Measurements from ENCODE around the gene RFX4.
"Not testable (repeated sequence)": the region's sequence is repeated elsewhere in the genome, so short reads cannot be mapped to it uniquely, and the experiment has no call there.

The RFX4 gene

DNA sequence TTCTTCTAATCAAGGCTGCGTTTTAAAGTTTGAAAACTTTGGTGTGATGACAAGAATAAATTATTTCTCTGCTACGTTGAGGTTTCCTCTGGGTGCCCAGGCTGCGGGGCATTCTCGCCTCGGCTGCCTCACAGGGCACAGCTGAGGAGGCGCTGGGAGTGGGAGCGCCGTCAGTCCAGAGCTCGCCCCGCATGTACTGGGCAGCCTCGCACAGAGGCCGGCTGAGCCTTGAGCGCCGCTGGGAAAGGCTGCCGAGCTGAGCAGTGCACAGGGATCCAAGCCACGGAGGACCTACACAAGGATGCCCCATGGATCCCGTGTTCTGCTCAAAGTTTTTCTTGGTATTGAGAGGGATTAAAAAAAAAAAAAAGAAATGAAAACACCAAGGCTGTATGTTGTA, 11.6 kb downstream of the RFX4 start:
- no peak for DNase-seq

DNA sequence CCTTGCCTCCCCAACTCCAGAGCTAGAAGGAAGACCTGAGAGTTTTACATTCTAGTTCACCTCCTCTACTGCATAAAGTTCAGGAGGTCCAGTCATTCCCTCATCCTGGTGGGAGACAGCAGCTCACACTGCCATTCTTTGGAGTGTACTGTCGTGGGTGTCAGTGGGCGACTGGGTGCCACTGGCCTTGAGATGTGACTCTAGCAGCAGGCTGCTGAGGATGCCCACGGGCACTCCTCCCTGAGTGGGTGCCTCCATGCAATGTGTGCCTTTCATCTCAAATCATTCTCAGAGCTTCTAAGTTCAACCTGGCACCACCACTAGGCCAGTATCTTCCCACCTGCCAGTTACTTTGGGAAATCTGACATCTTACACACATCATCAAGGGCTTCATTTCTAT, 12.5 kb downstream of the RFX4 start:
- no peak for DNase-seq

DNA sequence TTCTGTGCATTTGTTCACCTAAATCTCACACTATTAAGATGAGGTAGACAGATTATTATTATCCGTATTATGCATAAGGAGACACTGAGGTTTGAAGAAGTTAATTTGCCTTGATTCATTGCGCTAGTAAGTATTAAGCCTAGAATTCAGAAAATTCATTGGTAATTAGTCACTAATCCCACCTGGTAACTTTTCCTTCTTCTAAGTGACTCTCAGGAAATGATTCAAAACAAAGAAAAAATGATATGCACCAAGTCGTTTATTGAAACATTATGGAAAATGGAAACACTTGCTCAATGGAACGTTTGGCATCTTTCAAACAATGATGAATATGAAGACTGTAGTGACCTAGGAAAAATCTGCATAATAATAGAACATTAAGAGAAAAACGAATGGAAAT, 15.2 kb downstream of the RFX4 start:
- no peak for DNase-seq

DNA sequence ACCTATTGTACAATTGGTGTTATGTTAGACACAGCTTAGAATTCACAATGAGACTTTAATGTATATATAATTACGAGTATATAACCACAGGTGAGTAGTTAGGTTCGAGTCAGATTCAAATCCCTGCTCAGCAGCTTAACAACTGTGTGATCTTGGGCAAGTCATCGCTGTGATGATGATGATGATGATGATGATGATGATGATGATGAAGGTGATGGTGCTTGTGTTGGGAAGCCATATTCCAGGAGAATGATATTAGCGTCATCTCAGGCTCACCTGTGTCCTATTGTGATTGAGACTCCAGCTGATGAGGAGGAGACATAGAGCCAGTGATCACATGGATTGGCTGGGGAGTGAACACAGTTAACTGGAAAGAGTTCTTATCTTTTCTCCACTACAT, 16.5 kb downstream of the RFX4 start:
- no peak for DNase-seq

DNA sequence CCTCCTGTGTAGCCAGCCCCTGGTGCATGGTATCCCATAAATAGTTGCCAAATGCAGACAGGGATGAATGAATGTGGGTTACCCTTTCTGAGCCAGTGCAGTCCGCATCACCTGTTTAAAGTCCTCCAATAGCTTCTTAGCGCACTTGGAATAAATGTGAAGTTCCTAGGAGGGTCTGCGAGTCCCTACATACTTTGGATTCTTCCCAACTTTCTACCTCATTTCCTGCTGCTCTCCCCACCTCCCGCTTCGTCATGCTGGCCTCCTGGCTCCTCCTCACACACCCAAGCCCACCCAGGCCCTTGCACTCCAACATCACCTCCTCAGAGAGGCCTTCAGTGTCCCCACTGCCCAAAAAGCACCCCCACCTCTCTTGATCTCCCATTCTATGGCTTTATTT, 17.7 kb downstream of the RFX4 start:
- DNase-seq, result no peak

DNA sequence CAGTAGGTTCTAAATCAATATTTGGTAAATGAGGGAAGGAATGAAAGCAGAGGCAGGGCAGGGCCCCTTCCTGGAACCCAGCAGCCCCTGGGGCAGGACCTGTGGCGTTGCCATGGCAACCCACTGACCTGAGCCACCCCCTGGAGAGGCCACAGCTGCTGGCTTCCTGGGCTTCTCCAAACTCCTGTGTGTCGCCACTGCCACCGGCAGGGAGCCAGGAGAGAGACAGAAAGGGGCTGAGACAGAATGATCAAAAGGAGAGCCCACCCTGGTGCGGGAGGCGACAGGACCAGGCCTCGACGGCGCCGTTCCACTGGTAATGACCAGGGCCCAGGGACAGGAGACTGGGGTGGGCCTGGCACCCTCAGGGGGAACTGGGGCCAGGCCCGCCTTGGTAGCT, 18.2 kb downstream of the RFX4 start:
- DNase-seq, result no peak

DNA sequence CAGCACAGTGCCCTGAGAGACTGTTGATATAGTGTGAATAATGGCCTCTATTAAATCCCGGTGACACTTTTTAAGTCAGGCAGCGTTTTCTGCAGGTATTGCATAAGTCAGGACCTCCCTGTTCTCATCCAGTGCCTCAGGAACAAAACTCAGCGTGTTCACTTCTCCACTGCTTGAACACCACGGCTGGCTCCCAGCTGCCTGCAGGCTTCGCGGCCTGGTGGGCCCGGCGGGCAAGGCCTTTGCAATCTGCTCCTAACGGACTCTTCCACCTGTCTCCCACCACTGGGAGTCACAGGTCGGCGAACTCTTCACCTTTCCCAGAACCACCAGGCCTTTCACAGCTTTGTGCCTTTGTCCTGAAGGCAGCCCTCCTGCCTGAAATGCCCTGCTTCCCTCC, 18.7 kb downstream of the RFX4 start:
- DNase-seq, result no peak

DNA sequence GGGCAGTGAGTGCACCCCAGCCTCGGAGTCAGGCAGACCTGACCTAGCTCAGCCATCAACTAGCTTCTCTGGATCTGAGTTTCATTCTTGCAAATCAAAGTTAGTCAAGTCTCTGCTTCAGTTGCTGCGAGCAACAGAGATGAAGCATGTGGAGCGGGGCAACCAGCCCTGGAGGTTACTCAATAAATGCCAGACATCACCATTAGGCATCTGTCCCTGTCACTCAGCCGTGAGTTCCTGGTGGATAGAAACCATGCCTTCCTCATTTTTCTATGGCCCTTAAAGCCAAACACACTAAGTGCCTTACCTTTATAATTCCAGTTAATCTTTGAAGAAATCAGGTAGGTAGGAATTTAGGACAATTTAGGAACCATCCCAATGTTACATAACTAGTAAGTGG, 19.3 kb downstream of the RFX4 start:
- no peak for DNase-seq

DNA sequence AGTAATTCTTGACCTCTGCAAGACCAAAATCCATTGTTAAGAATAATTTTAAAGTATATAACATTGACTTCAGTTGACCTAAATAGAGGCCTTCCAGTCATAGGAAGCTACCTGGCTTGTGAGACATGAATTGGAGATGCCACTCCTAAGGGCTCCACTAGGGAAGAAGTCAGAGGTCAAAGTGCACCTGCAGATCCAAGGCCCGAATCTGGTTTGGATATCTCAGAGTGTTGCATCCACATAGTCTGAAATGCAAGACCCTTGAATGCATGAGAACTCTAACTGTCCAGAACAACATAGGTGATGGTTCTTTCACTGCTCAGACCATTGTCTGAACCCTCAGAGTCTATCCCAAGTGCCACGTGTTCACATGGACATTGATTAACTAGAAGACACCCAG, 22.4 kb downstream of the RFX4 start:
- no peak for DNase-seq

DNA sequence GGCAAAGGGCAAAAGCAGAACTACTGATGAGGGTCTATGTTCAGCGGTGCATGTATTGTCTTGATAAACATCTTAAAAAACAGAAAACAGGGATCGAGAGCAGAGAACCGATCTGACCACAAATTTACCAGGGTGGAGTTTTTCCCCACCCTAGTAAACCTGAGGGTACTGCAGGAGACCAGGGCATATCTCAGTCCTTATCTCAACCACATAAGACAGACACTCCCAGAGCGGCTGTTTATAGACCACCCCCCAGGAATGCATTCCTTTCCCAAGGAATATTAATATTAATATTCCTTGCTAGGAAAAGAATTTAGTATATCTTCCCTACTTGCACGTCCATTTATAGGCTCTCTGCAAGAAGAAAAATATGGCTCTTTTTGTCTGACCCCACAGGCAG, 37.8 kb downstream of the RFX4 start:
- not testable (repeated sequence) for DNase-seq

DNA sequence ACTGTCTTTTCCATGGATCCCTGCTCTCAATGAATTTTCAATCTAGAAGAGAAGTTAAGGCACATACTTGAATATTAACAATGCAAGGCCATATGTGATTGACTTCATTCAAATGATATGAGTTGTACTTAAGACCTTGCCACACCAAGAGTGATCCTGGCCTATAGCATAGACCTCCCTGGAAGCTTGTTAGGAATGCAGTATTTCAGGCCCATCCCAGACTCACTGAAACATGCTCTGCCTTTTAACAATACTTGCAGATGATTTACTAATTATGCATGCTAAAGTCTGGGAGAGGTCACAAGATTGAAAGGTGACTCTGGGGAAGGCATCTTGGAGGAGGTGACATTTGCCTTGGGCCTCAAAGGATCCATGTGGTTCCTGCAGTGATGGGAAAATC, 43.2 kb downstream of the RFX4 start:
- no peak for DNase-seq

DNA sequence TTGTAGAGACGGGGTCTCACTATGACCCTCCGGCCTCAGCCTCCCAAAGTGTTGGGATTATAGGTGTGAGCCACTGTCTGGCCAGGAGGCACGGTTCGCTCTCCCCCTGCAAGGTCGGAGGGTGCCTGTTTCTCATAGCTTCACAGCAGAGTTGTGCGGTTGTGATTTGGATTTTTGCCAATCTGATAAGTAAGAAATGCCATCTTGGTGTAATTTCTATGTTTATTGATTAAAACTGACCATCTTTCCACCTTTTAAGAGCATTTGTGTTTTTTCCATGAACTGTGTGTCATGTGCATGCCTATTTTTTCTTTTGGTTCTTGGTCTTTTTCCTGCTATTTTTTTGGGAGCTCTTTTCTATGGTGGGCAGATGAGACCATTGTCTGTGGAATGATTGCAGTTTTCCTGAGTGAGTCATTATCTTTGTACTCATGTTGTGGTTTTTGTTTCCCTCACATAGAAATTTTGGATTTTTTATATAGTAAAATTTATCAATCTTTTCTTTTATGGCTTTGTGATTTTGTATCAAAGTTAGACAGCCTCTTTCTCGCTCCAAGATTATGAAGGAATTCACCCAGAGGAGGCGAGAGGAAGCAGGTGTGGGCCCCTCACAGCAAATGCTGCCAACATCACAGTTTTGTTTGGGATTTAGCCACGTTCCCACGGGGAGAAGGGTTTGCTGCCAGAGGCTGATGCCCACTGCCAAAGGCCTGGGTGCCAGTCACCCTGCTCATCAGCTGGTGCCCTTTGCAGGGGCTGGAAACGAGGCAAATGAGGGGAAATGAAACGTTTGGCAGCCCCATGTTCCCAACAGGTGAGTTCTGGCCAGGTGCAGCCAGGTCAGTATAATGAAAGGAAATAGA, 47.2 kb downstream of the RFX4 start:
- no peak for DNase-seq

DNA sequence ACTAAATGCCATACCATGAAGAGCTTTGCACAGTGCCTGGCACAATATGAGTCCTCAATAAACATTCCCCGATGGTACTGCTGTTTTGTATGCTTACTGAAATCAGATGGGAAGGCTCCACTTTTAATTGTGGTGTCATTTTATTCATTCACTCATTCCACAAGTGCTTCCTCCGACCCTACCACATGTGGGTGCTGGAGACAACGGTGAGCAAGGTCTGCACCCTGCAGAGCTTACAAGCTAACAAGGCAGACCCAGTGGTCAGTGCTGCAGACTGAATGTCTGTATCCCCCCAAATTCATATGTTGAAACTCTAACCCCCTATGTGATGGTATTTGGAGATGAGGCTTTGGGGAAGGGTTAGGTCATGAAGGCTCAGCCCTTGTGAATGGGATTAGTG, 48.3 kb downstream of the RFX4 start:
- no peak for DNase-seq

DNA sequence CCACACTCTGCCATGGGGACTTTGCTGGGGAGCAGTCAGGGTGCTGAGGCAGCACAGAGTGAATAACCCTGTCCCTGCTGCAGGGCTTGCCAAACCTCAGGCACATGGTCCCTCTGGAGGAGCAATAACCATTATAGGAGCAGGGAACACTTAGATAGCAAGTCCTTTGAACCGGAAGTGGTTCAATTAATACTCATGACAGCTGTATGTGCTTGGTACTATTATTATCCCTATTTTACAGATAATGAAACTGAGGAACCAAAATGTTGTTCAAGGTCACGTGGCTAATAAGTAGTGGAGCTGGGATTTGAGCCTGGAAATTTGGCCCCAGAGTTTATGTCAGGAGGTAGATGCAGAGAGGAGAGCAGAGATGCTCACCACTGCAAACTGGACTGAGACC, 49.0 kb downstream of the RFX4 start:
- no peak for DNase-seq

DNA sequence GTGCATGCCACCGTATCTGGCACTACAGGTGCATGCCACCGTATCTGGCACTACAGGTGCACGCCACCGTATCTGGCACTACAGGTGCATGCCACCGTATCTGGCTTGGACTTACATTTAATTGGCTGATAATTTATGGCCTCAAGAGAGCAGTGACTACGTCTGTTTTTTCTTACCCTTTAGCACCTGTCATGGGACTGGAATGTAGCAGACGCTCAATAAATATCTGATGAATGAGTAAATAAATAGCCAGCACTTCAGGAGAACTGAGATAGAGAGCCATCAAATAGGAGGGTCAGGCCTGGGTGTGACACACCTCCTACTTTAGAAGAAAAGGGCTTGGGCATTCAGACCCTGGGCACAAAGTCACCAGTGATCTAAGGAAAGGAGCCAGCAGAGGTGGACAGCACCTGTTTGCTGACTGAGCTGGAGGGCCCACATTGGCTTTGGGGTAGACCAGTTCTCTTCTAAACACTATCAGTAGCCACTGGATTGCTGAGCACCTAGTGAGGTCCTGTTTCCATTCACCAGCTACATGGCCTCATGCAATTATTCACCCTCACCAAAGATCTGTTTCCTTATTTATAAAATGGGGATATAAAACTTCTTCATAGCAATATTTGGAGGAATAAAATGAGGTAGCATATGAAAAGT, 50.1 kb downstream of the RFX4 start:
- DNase-seq, result no peak

DNA sequence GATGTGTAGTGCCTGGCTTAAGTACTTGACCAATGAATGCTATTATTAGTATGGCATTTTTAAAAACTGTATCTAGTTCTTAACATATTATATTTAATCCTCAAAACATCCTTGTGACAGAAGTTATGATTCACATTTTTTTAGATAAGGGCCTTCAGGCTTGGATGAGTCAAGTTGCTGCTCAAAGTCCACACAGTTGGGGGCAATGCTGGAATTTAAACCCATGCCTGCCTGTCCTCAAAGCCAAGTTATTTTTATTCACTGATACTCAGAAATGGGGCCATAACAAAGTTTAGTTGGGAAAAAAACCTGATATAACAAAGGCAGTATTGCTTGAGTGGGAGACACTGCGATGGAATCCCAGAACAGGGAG, 50.6 kb downstream of the RFX4 start:
- no peak for DNase-seq

DNA sequence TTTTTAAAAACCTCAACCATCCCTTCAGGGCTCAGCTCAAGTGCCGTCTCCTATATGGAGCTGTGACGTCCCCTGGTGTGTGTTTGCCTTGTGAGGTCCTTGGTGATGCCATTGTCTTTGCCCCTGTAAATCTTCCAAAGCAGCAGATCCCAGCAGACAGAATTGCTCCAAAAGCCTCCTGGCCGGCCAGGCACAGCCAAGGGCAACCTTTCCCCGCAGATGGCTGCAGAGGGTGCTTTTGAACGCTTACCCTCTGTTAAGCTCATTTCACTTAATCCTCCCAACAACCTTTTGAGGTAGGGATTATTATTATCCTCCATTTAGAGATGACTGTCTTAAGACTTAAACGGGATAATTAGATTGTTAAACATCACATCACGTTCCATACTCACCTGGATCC, 51.4 kb downstream of the RFX4 start:
- no peak for DNase-seq

DNA sequence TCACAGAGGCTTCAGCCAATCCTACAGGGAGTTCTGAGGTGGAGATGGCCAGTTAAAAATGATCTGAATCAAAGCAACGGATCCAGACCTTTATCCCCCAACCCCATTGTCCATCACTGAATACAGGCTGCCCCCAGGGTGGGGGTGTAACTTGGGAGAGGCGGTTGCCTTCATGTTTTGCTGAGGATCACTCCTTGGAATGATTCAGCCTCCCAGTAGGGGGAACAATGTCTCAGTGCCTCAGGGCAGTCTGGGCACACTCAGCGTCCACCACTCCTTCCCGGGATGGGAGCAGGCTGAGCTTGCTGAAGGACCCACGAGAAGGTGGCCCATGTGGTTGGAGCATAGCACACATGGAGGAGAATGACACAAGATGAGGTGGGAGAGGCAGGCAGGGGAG, 60.2 kb downstream of the RFX4 start:
- DNase-seq, result no peak

DNA sequence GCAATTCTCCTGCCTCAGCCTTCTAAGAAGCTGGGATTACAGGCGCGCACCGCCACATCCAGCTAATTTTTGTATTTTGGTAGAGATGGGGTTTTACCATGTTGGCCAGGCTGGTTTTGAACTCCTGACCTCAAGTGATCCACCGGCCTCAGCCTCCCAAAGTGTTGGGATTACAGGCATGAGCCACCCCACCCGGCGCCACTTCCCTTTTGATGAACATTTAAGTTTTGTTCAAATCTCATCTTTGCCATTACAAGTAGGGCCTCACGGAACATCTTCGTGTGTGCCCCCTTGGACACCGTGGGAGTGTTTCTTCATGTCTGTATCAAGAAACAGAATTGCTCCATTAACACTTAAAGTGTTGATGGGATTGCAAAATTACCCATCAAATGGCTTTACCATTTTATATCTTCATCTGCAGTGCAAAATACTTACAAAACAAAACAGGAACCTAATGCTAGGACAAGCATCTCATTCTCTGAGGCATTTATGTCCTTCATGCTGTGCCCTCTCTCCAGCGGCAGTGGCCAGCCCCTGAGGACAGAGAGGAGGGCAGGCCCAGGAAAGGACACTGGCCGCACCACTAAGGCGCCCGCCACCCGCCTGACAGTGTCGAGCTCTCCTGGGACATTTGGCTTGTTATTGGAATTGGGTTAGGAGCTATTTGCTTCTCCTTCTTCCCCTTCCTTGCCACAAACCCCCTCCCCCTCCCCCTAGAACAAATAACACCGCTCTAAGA, 61.7 kb downstream of the RFX4 start:
- no peak for DNase-seq

DNA sequence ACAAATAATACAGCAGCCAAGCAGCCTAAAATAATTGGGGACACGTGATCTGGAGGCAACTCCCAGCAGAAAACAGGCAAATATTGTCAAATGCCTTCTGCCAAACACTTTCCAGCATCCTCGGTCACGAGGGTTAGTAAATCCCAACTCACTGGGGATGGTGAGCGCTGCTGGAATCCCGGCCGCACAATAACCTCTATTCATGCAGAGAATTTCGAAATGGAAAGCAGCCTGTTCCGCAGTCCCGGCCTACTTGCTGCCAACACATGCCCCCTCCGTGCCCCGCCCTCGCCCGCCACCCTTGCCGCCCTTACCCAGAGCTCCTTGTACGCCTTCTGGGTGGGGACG, 62.2 kb downstream of the RFX4 start:
- peak; percentile 57 for DNase-seq

DNA sequence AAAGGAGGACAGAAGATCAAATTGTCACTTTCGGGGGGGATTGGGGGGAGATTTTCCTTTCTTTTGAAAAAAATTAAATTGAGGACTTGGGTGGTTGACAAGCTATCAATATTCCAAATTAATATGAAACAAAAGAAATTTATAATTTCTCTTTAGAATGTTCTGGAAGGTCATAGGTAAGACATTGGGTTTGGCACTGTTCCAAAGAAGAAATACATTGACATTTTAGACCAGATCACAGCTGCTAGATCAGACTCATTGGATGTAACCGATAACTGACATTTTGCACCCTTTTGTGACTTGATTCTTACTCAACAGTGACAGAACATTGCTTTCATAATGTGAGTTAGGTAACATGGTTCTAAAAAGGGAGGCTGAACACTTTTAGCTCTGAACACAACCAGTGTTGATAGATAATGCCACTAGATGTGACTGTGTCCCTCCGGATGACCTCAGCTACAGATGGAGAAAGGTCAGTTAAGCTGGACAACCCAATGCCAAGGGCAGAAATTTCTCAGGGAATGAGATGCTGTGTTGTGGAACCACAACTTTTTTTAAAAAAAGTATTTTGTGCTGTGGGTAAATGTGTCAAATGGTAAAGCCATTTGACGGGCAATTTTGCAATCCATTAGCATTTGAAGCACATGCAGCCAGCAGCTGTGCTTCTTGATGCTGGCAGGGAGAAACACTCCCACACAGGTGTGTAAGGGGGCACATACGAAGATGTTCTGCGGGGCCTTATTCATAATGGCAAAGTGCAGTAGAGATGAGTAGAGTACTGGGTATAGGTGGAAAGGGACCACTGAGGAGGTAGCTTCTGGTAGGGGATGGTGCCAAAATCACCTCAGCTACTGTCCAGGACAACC, 62.9 kb downstream of the RFX4 start:
- DNase-seq, result no peak

DNA sequence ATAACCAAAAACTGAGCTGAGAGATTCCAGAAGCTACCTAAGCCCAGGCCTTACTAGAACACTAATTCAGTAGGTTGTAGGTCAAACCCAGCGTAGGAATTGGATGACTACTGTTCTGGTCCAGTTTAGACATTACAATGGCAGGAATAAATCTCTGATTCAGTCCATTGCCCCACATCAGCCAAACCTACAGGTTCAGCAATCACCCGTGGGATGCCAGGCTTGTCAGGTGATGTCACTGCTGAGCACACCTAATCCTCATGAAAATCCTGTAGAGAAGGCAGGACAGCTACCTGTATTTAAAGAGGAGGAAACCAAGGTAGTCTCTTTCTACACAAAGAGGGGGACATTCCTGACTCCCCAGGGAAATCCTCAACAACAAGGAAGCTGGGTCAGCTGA, 63.7 kb downstream of the RFX4 start:
- no peak for DNase-seq

DNA sequence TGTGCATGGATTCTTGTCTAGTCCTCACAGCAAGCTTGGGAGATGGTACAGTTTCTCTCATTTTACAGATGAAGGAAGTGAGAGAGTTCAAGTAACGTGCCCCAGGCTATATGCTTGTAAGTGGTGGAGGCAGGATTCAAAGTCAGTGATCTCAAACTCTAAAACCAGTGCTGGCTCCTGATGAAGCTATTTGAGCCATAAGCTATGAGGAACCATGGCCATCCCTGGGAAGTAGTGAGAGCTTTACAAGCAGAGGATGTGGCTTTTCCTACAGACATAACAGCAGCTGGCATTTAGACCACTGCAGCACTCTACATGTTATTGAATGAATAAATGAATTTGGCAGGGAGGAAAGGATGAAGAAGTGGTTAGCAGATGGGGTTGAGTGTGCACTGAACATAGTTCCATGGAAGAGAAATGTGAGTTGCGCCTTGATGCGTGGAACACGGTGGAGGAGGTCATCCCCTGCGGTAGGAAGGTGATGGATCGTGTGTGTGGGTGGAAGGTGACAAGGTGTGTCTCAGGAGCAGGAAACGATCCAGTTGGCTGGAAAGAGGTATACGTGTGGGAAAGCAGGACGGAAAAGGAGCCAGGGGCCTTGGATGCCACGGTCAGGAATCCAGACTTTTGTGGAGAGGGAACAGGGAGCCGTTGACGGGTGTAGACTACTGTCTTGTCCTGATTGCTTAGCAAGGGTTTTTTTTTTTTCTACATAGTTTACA, 65.2 kb downstream of the RFX4 start:
- no peak for DNase-seq

Measured in NCI-H1092 (cell line).